HG02840 (cell line): ENCODE results near the gene ARHGAP28.

ENCODE experiments used
- ATAC-seq: cut with Tn5 transposase; IDR thresholded peaks from one replicate; pipeline ENCODE4 v1.9.1; 2021; ENCODE audit warnings: mild to moderate bottlenecking, moderate library complexity, moderate number of reproducible peaks; ENCODE audit not compliant: unreplicated experiment, low FRiP score

The ARHGAP28 gene

DNA sequence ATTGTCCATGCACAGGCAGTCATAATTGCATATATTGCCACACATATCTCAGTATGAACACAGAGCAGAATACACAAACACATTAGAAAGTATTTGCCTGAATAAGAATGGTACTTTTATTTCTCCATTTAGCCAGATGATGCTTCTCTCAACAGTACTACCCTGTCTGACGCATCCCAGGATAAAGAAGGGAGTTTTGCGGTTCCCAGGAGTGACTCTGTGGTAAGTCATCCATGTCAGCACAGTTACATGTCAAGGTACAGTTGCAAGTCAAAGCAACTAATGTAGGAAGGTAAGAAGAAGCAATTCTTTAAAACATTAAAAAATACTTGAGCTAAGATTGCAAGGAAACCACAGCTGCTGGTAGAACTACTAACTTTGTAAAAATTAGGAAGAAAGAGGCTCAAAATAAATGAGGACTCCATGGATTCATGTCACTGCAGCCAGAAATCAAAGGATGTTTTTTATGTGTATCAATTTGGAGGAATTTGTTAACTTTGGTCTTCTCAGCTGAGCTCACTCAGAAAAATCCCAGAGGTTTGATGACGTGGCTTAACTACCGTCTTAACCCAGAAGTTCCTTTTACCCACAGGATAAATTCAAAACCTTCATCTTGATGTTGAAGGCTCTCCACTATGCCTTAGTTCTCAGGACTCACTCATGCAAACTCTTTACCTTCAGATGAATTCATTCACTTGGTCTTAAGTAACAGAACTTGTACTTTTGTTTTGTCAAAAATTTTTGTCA, 130.3 kb downstream of the ARHGAP28 start:
- no peak for ATAC-seq

- no peak for ATAC-seq
These were observed 131.4 kb downstream of the ARHGAP28 start for GRCh38 chr18:6860804-6861448.

DNA sequence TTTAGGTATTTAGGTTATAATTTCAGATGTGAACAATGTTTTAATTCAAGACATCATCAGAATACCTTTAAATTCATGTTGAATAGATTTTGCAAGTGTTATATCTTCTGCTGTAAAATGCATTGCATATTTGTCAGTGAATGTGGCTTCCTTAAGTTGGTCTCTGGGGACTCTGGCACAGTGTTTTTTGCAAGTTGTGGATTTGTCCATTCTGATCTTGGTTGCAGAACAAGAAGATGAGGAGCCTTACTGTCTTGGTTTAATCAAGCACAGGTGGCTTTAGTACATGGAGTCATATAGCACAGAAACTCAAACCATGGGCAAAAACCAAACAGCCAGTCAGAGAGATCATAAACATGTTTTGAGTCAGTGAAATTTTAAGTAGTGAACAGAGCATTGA, 135.7 kb downstream of the ARHGAP28 start:
- ATAC-seq = no peak

DNA sequence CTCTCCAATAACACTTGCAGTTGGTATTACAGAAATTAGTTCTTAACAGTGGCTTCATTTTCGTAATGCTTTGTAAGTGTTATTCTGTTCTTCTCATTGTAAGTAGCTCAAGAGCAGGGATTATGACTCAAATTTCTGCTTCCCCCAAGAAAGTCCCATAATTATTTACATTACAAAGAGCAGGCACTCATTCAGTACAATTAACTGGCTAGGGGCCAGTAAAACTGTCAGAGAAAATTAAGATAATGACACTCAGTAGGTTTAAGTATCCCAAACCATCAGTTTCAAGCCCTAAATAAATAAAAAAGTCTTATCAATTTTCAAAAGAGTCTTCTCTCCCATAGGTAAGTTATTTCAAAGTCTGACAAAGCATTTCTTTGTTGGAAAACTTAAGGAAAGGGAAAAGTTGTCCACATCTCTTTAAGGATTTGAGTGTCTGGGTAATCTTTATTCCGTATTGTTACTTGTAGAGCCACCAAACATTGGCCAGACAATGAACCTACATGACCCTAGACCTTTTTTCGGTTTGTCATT, 137.1 kb downstream of the ARHGAP28 start:
- ATAC-seq = no peak

- ATAC-seq = no peak
These were observed 138.5 kb downstream of the ARHGAP28 start for GRCh38 chr18:6868033-6868432.

- no peak for ATAC-seq
These were observed 142.1 kb downstream of the ARHGAP28 start for GRCh38 chr18:6871566-6871965.

DNA sequence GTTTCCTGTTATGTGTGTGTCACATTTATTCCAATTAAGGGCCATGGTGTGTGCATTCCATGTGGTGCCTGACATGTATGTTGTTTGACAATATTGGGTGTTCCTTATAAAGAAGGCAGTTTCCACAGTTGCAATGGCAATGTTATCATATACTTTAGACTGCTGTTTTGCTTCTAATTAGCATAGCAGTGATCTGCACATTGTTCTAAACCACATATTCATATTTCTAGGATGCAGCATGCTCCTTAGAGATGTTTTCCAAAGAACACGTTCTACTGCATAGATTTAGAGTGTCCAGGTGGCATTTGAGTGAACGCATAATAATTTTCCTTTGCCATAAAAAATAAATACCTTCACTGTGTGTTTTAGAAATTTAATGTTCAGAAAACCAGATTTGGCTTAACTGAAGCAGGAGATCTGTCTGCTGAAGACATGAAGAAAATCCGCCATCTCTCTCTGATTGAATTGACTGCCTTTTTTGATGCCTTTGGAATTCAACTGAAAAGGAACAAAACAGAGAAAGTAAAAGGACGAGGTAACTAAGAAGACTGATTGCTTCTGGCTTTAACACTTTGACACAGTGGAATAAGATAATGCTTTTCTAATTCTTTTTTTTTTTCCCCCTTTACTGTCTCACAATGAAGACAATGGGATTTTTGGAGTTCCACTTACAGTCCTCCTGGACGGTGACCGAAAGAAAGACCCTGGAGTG, 143.7 kb downstream of the ARHGAP28 start:
- ATAC-seq = no peak

- no peak for ATAC-seq
These were observed 144.8 kb downstream of the ARHGAP28 start for GRCh38 chr18:6874315-6874714.

GRCh38 chr18:6875749-6876148, 146.2 kb downstream of the ARHGAP28 start:
- no peak for ATAC-seq

- no peak for ATAC-seq
These were observed 147.1 kb downstream of the ARHGAP28 start for GRCh38 chr18:6876641-6877041.

DNA sequence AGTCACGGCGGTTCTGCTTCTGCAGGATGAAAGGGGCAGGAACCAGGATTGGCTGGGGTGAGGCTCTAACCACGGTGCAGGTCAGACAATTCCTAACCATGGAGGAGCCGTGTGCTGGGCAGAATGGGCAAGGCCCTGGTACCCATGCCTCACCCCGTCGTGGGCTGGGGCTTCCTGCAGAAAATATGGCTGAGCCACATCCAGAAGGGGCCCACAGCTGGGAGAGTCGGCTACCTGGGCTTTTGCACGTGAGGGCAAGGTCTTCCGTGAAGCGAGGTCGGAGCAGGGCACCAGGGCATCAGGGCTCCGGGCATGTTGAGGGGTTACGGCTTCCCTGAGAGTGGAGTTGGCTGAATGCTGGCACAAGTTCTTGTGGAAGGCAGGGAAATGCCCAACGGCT, 147.8 kb downstream of the ARHGAP28 start:
- ATAC-seq = no peak

GRCh38 chr18:6878556-6879297, 149.2 kb downstream of the ARHGAP28 start:
- ATAC-seq = no peak

DNA sequence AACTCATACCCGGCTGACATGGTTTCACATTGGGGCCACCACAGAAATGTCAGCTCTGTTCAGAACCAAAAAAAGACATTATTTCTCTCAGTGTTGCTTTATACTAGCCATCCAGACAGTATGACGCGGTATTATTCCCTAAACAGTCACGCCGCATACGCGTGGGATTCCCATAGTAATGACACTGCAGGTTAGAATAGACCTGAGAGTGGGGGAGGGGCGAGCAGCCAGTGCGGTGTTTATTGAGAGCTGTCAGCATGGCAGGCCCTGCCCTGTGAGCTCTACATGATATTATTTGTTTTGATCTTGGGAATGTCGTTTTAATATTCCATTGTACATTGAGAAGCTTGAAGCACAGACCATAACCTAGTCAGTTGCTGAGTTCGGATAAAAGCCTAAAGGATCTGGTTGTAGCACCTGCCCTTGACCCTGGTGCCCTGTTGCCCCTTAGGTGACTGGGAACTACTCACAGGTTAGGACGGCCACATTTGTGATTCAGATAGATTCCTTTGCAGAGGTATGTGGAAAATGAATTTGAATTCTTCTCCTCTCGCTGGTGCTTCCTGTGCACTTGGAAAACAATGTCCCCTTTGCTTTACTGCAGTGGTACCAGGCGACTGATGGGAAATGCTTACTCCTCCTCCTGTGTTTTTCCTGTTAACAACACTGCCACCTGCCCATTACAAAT, 150.1 kb downstream of the ARHGAP28 start:
- ATAC-seq = no peak

DNA sequence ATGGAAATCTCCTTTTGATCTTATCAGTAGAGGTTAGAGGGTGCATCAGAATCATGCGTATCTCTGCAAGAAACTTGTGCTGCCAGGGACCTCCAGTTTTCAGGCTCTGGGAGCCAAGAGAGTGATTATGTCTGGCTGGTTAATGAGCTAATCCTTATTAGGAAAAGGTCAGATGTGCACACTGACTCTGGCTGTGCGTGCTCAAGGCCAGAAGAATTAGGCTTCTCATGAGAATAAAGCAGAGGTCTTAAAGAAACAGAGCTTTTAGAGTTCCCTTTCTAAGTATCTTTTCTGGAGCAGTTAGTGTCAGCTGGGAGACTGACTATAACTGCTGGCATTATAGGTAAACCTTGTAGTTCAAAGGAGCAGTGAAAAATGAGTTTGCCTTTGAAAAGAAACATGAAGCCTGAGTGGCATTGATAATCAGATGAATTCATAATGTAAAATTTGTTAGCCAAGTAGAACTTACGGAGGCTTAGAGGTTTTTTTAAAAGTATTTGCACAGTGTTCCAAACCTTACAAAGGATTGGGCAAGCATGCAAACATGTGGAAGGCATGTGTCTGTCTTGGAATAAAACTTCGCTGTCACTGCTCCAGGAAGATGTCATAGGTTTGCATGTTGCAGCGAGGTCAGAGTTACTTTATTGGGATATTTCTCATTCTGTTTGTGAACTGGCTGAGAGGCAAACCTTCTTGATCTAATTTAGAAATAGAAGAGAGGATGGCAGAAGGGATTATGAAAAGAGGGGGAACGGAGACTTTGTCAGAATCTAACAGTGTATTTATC, 151.7 kb downstream of the ARHGAP28 start:
- no peak for ATAC-seq

GRCh38 chr18:6882401-6882800, 152.9 kb downstream of the ARHGAP28 start:
- ATAC-seq = no peak

GRCh38 chr18:6885006-6885481, 155.5 kb downstream of the ARHGAP28 start:
- ATAC-seq = no peak

GRCh38 chr18:6885992-6886796, 156.7 kb downstream of the ARHGAP28 start:
- ATAC-seq = no peak

GRCh38 chr18:6886797-6887330, 157.3 kb downstream of the ARHGAP28 start:
- ATAC-seq = no peak
